ENCODE results near the gene PALLD. TPM values are rescaled to one million over a fixed set of nuclear protein-coding genes. Genes with fewer than 3 reads are reported as not detected.
"Not testable (repeated sequence)": the region's sequence is repeated elsewhere in the genome, so short reads cannot be mapped to it uniquely, and the experiment has no call there.

PALLD gene
- total RNA-seq, 1 donor from 2014 or later: 85.7 TPM

DNA sequence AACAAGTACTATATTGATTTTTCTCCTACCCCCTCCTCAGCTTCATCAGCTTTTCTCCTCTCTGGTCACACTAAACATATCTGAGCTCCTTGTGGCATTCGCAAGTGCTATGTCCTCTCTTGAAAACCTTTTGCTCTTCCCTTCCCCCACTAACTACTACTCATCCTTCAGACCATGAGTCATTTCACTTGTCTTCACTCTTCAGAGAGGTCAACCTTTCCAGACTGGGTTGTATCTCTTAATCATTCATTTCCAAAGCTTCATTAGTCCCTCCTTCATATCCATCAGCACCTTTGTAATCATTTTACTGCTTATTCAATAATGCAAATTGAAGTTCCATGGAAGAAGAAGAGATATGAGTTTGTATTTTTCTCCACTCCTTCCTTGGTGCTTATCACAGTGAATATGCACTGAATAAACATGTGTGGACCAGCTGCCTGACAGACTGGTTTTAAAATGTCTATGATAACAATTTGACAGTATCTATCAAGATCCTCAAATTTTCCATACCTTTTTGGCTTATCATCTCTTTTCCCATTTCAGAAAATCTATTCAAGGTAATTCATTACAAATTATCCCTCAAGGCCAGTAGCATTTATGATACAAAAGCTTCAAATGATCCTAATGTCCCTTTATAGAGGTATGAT is 45.0 kb upstream of the PALLD start:
- peaks cover 11% of the 10 kb centered on the region for H3K4me1 Mint-ChIP-seq
- no peaks in the 10 kb centered on the region for H3K27me3 Mint-ChIP-seq (ENCODE audit: insufficient read depth, low read depth)
- no peak overlapping the region for H3K27ac Mint-ChIP-seq
- Histone ChIP-seq H3K36me3 (no peaks in the 10 kb centered on the region), H3K4me2 (no peak overlapping the region), H3F3A (ENCODE audit: low read depth) (no peaks in the 10 kb centered on the region), H3K27me3 (no peaks in the 10 kb centered on the region), H3K9ac (no peak overlapping the region), H4K20me1 (ENCODE audit: low read depth) (no peaks in the 10 kb centered on the region), H2AFZ (replicated peaks) (no peak overlapping the region), H3K79me2 (ENCODE audit: low read depth) (no peaks in the 10 kb centered on the region), H3K4me3 (no peak overlapping the region), H3K9me3 (ENCODE audit: low read depth) (no peaks in the 10 kb centered on the region), H3K27ac (no peak overlapping the region), H3K4me1 (peaks cover 8% of the 10 kb centered on the region)
- DNase-seq (ENCODE audit: low spot score): no peak
- H3K4me3 Mint-ChIP-seq: no peak overlapping the region
- peaks cover 2% of the 10 kb centered on the region for H3K9me3 Mint-ChIP-seq
- TF ChIP-seq EZH2phosphoT487 (IDR thresholded peaks at IDR 0.05) (no peak), EZH2 (IDR thresholded peaks at IDR 0.05) (no peak)
- TF ChIP-seq, protein P1, sequence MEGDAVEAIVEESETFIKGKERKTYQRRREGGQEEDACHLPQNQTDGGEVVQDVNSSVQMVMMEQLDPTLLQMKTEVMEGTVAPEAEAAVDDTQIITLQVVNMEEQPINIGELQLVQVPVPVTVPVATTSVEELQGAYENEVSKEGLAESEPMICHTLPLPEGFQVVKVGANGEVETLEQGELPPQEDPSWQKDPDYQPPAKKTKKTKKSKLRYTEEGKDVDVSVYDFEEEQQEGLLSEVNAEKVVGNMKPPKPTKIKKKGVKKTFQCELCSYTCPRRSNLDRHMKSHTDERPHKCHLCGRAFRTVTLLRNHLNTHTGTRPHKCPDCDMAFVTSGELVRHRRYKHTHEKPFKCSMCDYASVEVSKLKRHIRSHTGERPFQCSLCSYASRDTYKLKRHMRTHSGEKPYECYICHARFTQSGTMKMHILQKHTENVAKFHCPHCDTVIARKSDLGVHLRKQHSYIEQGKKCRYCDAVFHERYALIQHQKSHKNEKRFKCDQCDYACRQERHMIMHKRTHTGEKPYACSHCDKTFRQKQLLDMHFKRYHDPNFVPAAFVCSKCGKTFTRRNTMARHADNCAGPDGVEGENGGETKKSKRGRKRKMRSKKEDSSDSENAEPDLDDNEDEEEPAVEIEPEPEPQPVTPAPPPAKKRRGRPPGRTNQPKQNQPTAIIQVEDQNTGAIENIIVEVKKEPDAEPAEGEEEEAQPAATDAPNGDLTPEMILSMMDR (IDR thresholded peaks at IDR 0.05): no peak
- H3K36me3 Mint-ChIP-seq: no peaks in the 10 kb centered on the region

DNA sequence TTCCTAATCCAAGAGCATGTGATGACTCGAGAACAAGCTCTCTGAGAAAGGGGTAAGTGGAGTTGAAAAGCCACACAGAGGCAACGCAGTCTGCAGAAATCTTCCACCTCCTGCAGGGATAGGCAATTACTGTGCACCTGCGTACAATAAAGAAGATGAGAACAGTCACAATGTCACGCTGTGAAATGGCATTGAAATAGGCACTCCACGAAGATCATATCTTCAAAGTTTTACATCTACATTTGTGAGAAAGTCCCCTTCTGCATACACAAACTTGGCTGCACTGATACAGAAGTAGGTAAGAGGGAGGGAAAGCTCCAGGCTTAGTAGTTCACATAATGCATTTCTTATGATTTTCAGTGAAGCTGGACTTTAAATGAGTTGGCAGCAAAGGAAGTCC is 43.7 kb upstream of the PALLD start:
- Mint-ChIP-seq H3K4me3 (no peak overlapping the region), H3K27ac (no peak overlapping the region), H3K27me3 (ENCODE audit: insufficient read depth, low read depth) (no peaks in the 10 kb centered on the region), H3K36me3 (no peaks in the 10 kb centered on the region), H3K9me3 (peaks cover 2% of the 10 kb centered on the region), H3K4me1 (peaks cover 11% of the 10 kb centered on the region)
- Histone ChIP-seq H3K4me1 (peaks cover 8% of the 10 kb centered on the region), H2AFZ (replicated peaks) (no peak overlapping the region), H3K4me3 (no peak overlapping the region), H3K9ac (no peak overlapping the region), H3K27me3 (no peaks in the 10 kb centered on the region), H3K4me2 (no peak overlapping the region), H3K27ac (no peak overlapping the region), H3K36me3 (no peaks in the 10 kb centered on the region), H3K9me3 (ENCODE audit: low read depth) (peaks cover 2% of the 10 kb centered on the region), H3K79me2 (ENCODE audit: low read depth) (no peaks in the 10 kb centered on the region), H4K20me1 (ENCODE audit: low read depth) (no peaks in the 10 kb centered on the region), H3F3A (ENCODE audit: low read depth) (no peaks in the 10 kb centered on the region)
- DNase-seq (ENCODE audit: low spot score): peak; percentile 31
- TF ChIP-seq, protein P1 (IDR thresholded peaks at IDR 0.05): no peak
- TF ChIP-seq EZH2 (IDR thresholded peaks at IDR 0.05): no peak
- no peak for TF ChIP-seq EZH2phosphoT487 (IDR thresholded peaks at IDR 0.05)

DNA sequence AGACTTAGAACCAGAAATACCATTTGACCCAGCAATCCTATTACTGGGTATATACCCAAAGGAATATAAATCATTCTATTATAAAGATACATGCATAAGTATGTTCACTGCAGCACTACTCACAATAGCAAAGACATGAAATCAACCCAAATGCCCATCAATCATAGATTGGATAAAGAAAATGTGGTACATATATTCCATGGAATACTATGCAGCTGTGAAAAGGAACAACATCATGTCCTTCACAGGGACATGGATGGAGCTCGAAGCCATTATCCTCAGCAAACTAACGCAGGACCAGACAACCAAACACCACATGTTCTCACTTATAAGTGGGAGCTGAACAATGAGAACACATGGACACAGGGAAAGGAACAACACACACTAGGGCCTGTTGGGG is 38.6 kb upstream of the PALLD start:
- H2AFZ ChIP-seq (replicated peaks); H3K79me2 ChIP-seq (ENCODE audit: low read depth); H4K20me1 ChIP-seq (ENCODE audit: low read depth); H3K27me3 Mint-ChIP-seq (ENCODE audit: insufficient read depth, low read depth); H3K9ac ChIP-seq; H3K4me3 Mint-ChIP-seq; H3K9me3 Mint-ChIP-seq; H3F3A ChIP-seq (ENCODE audit: low read depth); H3K4me3 ChIP-seq; H3K27me3 ChIP-seq; H3K27ac ChIP-seq; H3K4me1 ChIP-seq; H3K9me3 ChIP-seq (ENCODE audit: low read depth); DNase-seq (ENCODE audit: low spot score); H3K4me2 ChIP-seq; H3K27ac Mint-ChIP-seq; H3K36me3 ChIP-seq; H3K4me1 Mint-ChIP-seq; H3K36me3 Mint-ChIP-seq: not testable (repeated sequence)

DNA sequence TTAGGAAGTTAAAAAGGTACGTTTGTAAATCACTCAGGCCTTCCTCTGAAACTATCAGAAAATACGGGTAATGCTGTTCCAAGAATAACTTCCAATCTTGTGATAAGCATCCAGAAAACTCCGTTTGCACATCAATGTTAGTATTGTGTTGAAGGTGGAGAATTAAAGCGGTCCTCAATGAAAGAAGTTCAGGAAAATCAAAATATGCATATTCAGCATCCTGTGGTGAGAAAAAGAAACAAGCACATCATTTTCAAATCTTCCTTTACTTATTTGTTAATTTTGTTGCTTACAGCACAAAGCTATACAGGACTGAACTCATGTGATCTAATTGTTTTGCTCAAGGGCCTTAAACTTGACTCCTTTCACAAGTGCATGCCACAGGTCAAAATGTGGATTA is 35.0 kb upstream of the PALLD start:
- Mint-ChIP-seq H3K4me1 (no peaks in the 10 kb centered on the region), H3K36me3 (no peaks in the 10 kb centered on the region), H3K4me3 (no peak overlapping the region), H3K27ac (no peak overlapping the region), H3K9me3 (peaks cover 2% of the 10 kb centered on the region), H3K27me3 (ENCODE audit: insufficient read depth, low read depth) (no peaks in the 10 kb centered on the region)
- H3K27ac ChIP-seq: no peak overlapping the region
- H2AFZ ChIP-seq (replicated peaks): no peak overlapping the region
- H3K9ac ChIP-seq: no peak overlapping the region
- H3K9me3 ChIP-seq (ENCODE audit: low read depth): peaks cover 3% of the 10 kb centered on the region
- TF ChIP-seq EZH2 (IDR thresholded peaks at IDR 0.05) (no peak), EZH2phosphoT487 (IDR thresholded peaks at IDR 0.05) (no peak)
- TF ChIP-seq, protein P1 (IDR thresholded peaks at IDR 0.05): no peak
- no peak overlapping the region for H3K4me2 ChIP-seq
- no peaks in the 10 kb centered on the region for H3K27me3 ChIP-seq
- no peaks in the 10 kb centered on the region for H4K20me1 ChIP-seq (ENCODE audit: low read depth)
- no peak overlapping the region for H3K4me3 ChIP-seq
- no peaks in the 10 kb centered on the region for H3K36me3 ChIP-seq
- H3K79me2 ChIP-seq (ENCODE audit: low read depth): no peaks in the 10 kb centered on the region
- H3K4me1 ChIP-seq: no peaks in the 10 kb centered on the region
- DNase-seq (ENCODE audit: low spot score): no peak
- H3F3A ChIP-seq (ENCODE audit: low read depth): no peaks in the 10 kb centered on the region
